ENCODE data around the gene ZNF660. TPM values are rescaled to one million over a fixed set of nuclear protein-coding genes. Genes with fewer than 3 reads are reported as not detected.

ZNF660 gene
- total and polyA plus RNA-seq, 11 donors: 0.28 to 2.2 (median 1.2) TPM

DNA sequence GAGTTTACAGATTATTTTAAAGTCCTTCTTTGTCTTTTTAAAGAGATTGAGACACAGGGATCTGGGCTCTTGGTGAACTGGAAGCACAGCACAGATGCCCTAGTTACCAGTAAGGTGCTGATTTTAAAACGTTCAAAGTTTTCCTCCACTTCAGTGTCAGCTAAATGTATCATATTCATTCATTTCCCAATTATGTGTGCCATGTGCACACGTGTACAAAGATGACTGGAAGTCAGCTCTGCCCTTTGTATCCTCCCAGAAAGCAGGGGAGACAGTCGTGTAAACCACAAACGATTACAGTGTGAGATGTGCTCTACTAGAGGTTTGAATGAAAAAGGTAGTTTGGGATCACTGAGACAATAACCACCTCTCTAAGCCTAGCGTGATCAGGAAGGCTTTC lies 29.0 kb upstream of the ZNF660 start:
- 15 to 21% (median 17%) methylated on average over 5 of the region's 5 CpGs for WGBS, 4 donors
- no peaks in the 10 kb centered on the region for H3K9me3 ChIP-seq
- peaks cover 0 to 22% (median 3%) of the 10 kb centered on the region in 9 donors for H3K36me3 ChIP-seq
- peaks cover 0 to 8% (median 0%) of the 10 kb centered on the region in 9 donors for H3K27me3 ChIP-seq
- peaks cover 0 to 16% (median 11%) of the 10 kb centered on the region in 12 donors for H3K4me1 ChIP-seq
- H3K27ac ChIP-seq: peak overlapping the region in 3 of 12 donors; percentile 66 to 84 (median 69)
- ATAC-seq (no peak), DNase-seq (no peak)
- intact Hi-C loops (cut with DNase I): no loop called here
- no peak for TF ChIP-seq POLR2A (IDR thresholded peaks at IDR 0.05)
- no peak for TF ChIP-seq CTCF (IDR thresholded peaks at IDR 0.05)
- H3K4me3 ChIP-seq: peak overlapping the region; percentile 51 to 91 (median 69)

DNA sequence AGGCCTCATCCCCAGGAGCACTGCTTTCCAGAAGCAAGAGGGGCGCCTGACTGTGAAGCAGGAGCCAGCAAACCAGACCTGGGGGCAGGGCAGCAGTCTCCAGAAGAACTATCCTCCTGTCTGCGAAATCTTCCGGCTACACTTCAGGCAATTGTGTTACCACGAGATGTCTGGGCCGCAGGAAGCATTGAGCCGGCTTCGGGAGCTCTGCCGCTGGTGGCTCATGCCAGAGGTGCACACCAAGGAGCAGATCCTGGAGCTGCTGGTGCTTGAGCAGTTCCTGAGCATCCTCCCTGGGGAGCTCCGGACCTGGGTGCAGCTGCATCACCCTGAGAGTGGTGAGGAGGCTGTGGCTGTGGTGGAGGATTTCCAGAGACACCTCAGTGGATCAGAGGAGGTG lies 27.7 kb upstream of the ZNF660 start:
- Histone ChIP-seq H3K36me3 (peaks cover 0 to 33% (median 7%) of the 10 kb centered on the region in 9 donors), H3K27me3 (peaks cover 0 to 4% (median 0%) of the 10 kb centered on the region in 9 donors), H3K4me3 (no peak overlapping the region), H3K9me3 (peaks cover 0 to 5% (median 0%) of the 10 kb centered on the region in 12 donors), H3K4me1 (peaks cover 0 to 16% (median 11%) of the 10 kb centered on the region in 12 donors), H3K27ac (no peak overlapping the region)
- no peak for ATAC-seq
- intact Hi-C loops (cut with DNase I): no loop called here
- DNase-seq: no peak
- WGBS, 4 donors: 96 to 100% (median 98%) methylated on average over 3 to 9 of the region's 9 CpGs
- TF ChIP-seq CTCF (IDR thresholded peaks at IDR 0.05) (no peak), POLR2A (IDR thresholded peaks at IDR 0.05) (no peak)

GRCh38 chr3:44561076-44561475 lies 23.7 kb upstream of the ZNF660 start:
- 77 to 98% (median 94%) methylated on average over 1 of the region's 1 CpG for WGBS, 4 donors
- Histone ChIP-seq H3K4me1 (peaks cover 0 to 8% (median 2%) of the 10 kb centered on the region in 12 donors), H3K27ac (no peak overlapping the region), H3K36me3 (peaks cover 0 to 49% (median 11%) of the 10 kb centered on the region in 9 donors), H3K27me3 (no peaks in the 10 kb centered on the region), H3K4me3 (no peak overlapping the region), H3K9me3 (peaks cover 0 to 9% (median 0%) of the 10 kb centered on the region in 12 donors)
- ATAC-seq (no peak), DNase-seq (no peak)
- intact Hi-C loops (cut with DNase I): no loop called here
- TF ChIP-seq CTCF (IDR thresholded peaks at IDR 0.05) (no peak), POLR2A (IDR thresholded peaks at IDR 0.05) (no peak)

DNA sequence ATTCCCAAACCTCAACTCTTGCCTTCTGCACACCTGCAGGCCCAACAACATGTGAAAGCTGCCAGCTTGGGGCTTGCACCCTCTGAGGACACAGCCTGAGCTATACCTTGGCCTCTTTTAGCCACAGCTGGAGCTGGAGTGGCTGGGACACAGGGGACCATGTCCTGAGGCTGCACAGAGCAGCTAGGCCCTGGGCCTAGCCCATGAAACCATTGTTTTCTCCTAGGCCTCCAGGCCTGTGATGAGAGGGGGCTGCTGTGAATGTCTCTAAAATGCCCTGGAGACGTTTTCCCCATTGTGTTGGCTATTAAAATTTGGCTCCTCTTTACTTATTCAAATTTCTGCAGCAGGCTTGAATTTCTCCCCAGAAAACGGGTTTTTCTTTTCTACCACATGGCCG lies 22.6 kb upstream of the ZNF660 start:
- no peaks in the 10 kb centered on the region for H3K27me3 ChIP-seq
- H3K9me3 ChIP-seq: peaks cover 0 to 9% (median 0%) of the 10 kb centered on the region in 12 donors
- intact Hi-C loops (cut with DNase I): no loop called here
- H3K4me1 ChIP-seq: no peaks in the 10 kb centered on the region
- TF ChIP-seq CTCF (IDR thresholded peaks at IDR 0.05) (no peak), POLR2A (IDR thresholded peaks at IDR 0.05) (no peak)
- no peak overlapping the region for H3K4me3 ChIP-seq
- H3K27ac ChIP-seq: no peak overlapping the region
- ATAC-seq: no peak
- H3K36me3 ChIP-seq: peaks cover 0 to 50% (median 10%) of the 10 kb centered on the region in 9 donors
- WGBS, 4 donors: 93 to 97% (median 96%) methylated on average over 3 of the region's 3 CpGs
- no peak for DNase-seq
